H9 (cell line): Measurements from ENCODE around the gene YES1. TPM values are rescaled to one million over a fixed set of nuclear protein-coding genes. Genes with fewer than 3 reads are reported as not detected.

Source experiments
- DNase-seq: peaks from one replicate; pipeline ENCODE4 v3.0.0-alpha.2; 2017
- H2AFZ ChIP-seq: one replicate; pipeline ENCODE4 v1.6.1; 2013; ENCODE audit warnings: mild to moderate bottlenecking, low read length, control low read depth, moderate library complexity
- H2AK5ac ChIP-seq: 2 replicates; pipeline ENCODE4 v1.6.1; 2013; ENCODE audit warnings: low read length, control low read depth, mixed read lengths; ENCODE audit not compliant: insufficient read length
- H2BK120ac ChIP-seq: one replicate; pipeline ENCODE4 v1.6.1; 2013; ENCODE audit warnings: low read depth, mild to moderate bottlenecking, low read length, control low read depth, inconsistent platforms; ENCODE audit not compliant: poor library complexity, severe bottlenecking
- H2BK12ac ChIP-seq: 2 replicates; pipeline ENCODE4 v1.6.1; 2013; ENCODE audit warnings: low read length, control low read depth, mixed read lengths, low read depth; ENCODE audit not compliant: insufficient read length
- H2BK15ac ChIP-seq: 2 replicates; pipeline ENCODE4 v1.6.1; 2013; ENCODE audit warnings: low read depth, low read length, control low read depth
- H2BK20ac ChIP-seq: one replicate; pipeline ENCODE4 v1.6.1; 2013; ENCODE audit warnings: low read depth, mild to moderate bottlenecking, low read length, control low read depth, inconsistent platforms; ENCODE audit not compliant: poor library complexity, severe bottlenecking
- H2BK5ac ChIP-seq: 2 replicates; pipeline ENCODE4 v1.6.1; 2013; ENCODE audit warnings: low read length, control low read depth, mixed read lengths; ENCODE audit not compliant: insufficient read length
- H3K14ac ChIP-seq: 2 replicates; pipeline ENCODE4 v1.6.1; 2013; ENCODE audit warnings: low read length, control low read depth; ENCODE audit not compliant: insufficient read depth
- H3K18ac ChIP-seq: 2 replicates; pipeline ENCODE4 v1.6.1; 2013; ENCODE audit warnings: low read depth, mild to moderate bottlenecking, mixed read lengths, low read length, control low read depth; ENCODE audit not compliant: insufficient read length
- H3K23ac ChIP-seq: 2 replicates; pipeline ENCODE4 v1.6.1; 2013; ENCODE audit warnings: low read length, control low read depth, mixed read lengths, low read depth; ENCODE audit not compliant: insufficient read length
- H3K23me2 ChIP-seq: 2 replicates; pipeline ENCODE4 v1.6.1; 2013; ENCODE audit warnings: low read depth, mild to moderate bottlenecking, mixed read lengths, low read length, control low read depth; ENCODE audit not compliant: insufficient read length, poor library complexity, severe bottlenecking
- H3K27ac ChIP-seq: 2 replicates; pipeline ENCODE4 v1.5.1; 2013; ENCODE audit warnings: low read length, control low read depth, mixed read lengths, low read depth; ENCODE audit not compliant: insufficient read length
- H3K27me3 ChIP-seq: 2 replicates; pipeline ENCODE4 v1.6.1; 2013; ENCODE audit warnings: low read length, control low read depth, inconsistent platforms; ENCODE audit not compliant: insufficient read depth
- H3K4ac ChIP-seq: 2 replicates; pipeline ENCODE4 v1.6.1; 2013; ENCODE audit warnings: low read depth, mild to moderate bottlenecking, control low read depth, inconsistent platforms, low read length, moderate library complexity
- H3K4me1 ChIP-seq: 2 replicates; pipeline ENCODE4 v1.6.1; 2013; ENCODE audit warnings: low read length, control low read depth, inconsistent platforms; ENCODE audit not compliant: insufficient read depth
- H3K4me2 ChIP-seq: 2 replicates; pipeline ENCODE4 v1.6.1; 2013; ENCODE audit warnings: low read length, control low read depth, mixed read lengths; ENCODE audit not compliant: insufficient read length, insufficient read depth
- H3K56ac ChIP-seq: 2 replicates; pipeline ENCODE4 v1.6.1; 2013; ENCODE audit warnings: low read depth, mild to moderate bottlenecking, mixed read lengths, low read length, control low read depth; ENCODE audit not compliant: insufficient read length
- H3K79me1 ChIP-seq: 2 replicates; pipeline ENCODE4 v1.6.1; 2013; ENCODE audit warnings: low read depth, mild to moderate bottlenecking, moderate library complexity, low read length, control low read depth, inconsistent platforms; ENCODE audit not compliant: insufficient read depth, poor library complexity, severe bottlenecking
- H3K79me2 ChIP-seq: 2 replicates; pipeline ENCODE4 v1.6.1; 2013; ENCODE audit warnings: low read length, control low read depth, inconsistent platforms; ENCODE audit not compliant: insufficient read depth
- H3K9ac ChIP-seq: 2 replicates; pipeline ENCODE4 v1.6.1; 2013; ENCODE audit warnings: low read length, control low read depth, mixed read lengths; ENCODE audit not compliant: insufficient read length; ENCODE audit errors: extremely low read depth
- H3K9me3 ChIP-seq: one replicate; pipeline ENCODE4 v1.6.1; 2013; ENCODE audit warnings: low read depth, low read length, inconsistent platforms; ENCODE audit not compliant: control insufficient read depth
- H3T11ph ChIP-seq: one replicate; pipeline ENCODE4 v1.6.1; 2013; ENCODE audit warnings: mild to moderate bottlenecking, low read length, control low read depth, inconsistent platforms
- H4K20me1 ChIP-seq: one replicate; pipeline ENCODE4 v1.6.1; 2013; ENCODE audit not compliant: control insufficient read depth, insufficient read length, insufficient read depth
- H4K5ac ChIP-seq: 2 replicates; pipeline ENCODE4 v1.6.1; 2013; ENCODE audit warnings: low read depth, mild to moderate bottlenecking, mixed read lengths, low read length, control low read depth; ENCODE audit not compliant: insufficient read length
- H4K8ac ChIP-seq: replicated peaks from 2 replicates; pipeline ENCODE4 v1.6.1; 2013; ENCODE audit warnings: low read length, control low read depth, mixed read lengths, low read depth; ENCODE audit not compliant: insufficient read length
- H4K91ac ChIP-seq: 2 replicates; pipeline ENCODE4 v1.6.1; 2013; ENCODE audit warnings: low read depth, mild to moderate bottlenecking, moderate library complexity, mixed read lengths, low read length, control low read depth; ENCODE audit not compliant: insufficient read length
- H3K27ac Mint-ChIP-seq, 3 experiments: 2 replicates in 2 of 3; 3 replicates in 1 of 3; pipeline ENCODE4 v1.8.0; 2020 to 2021; ENCODE audit warnings: mixed read lengths in 3 of 3, mild to moderate bottlenecking in 1 of 3, moderate library complexity in 1 of 3
- H3K27me3 Mint-ChIP-seq: 2 replicates; pipeline ENCODE4 v1.8.0; 2021; ENCODE audit warnings: low read depth, mild to moderate bottlenecking, moderate library complexity, mixed read lengths
- H3K36me3 Mint-ChIP-seq, 3 experiments: 2 replicates in 2 of 3; 3 replicates in 1 of 3; pipeline ENCODE4 v1.8.0; 2020 to 2021; ENCODE audit warnings: low read depth in 3 of 3, mixed read lengths in 3 of 3; ENCODE audit not compliant: insufficient read depth in 1 of 3
- H3K4me1 Mint-ChIP-seq, 2 experiments: 2 replicates each; pipeline ENCODE4 v1.8.0; 2020; ENCODE audit warnings: mixed read lengths in 2 of 2
- H3K4me3 Mint-ChIP-seq, 2 experiments: 2 replicates in 1 of 2; 3 replicates in 1 of 2; pipeline ENCODE4 v1.8.0; 2020 to 2021; ENCODE audit warnings: mild to moderate bottlenecking in 2 of 2, mixed read lengths in 2 of 2, moderate library complexity in 1 of 2
- H3K9me3 Mint-ChIP-seq, 2 experiments: 2 replicates in 1 of 2; 3 replicates in 1 of 2; pipeline ENCODE4 v1.8.0; 2020; ENCODE audit warnings: mild to moderate bottlenecking in 2 of 2, mixed read lengths in 2 of 2, moderate library complexity in 1 of 2
- WGBS: extraction: QIAGEN DNeasy Blood & Tissue Kit; methylation state at CpG from one replicate; pipeline ENCODE4 v1.1.7; 2013; ENCODE audit warnings: missing lambda C conversion rate, low lambda C conversion rate, mixed read lengths; ENCODE audit not compliant: insufficient read length; ENCODE audit errors: extremely low coverage; 5-methylcytosine and 5-hydroxymethylcytosine counted together
- total RNA-seq: library from RNA; stranded (reverse); gene quantifications from 2 replicates; pipeline ENCODE4 v1.2.1, GENCODE V29; 2021
- TF ChIP-seq, protein P1 (sequence below): fragments of 200-600 bp; sonication (generic); conservative IDR thresholded peaks from 3 replicates; pipeline ENCODE4 v1.8.0; 2021; ENCODE audit warnings: antibody characterized with exemption, mild to moderate bottlenecking

The YES1 gene
- total RNA-seq, 1 experiment from 2014 or later: 86.9 TPM

DNA sequence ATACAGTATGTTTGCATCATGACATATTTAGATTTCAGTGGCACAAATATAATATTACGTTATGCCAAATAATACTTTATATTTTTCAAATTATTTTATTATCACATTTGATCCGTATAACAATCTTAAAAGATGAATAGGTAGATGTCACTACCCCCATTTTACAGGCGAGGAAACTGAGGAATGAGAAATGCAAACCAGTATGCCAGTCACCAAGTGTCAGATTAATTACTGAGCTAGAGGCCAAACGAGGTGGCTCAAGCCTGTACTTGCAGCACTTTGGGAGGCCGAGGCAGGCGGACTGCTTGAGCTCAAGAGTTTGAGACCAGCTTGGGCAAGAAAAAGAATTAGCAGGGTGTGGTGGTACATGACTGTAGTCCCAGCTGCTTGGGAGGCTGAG lies 17.4 kb upstream of the YES1 start:
- no CpG with 5 or more reads among the region's 6 CpGs for WGBS

More for the DNA sequence above, 17.4 kb upstream of the YES1 start:
- Histone ChIP-seq H2BK120ac (no peak overlapping the region), H3K4me2 (no peak overlapping the region), H2BK20ac (no peak overlapping the region), H4K5ac (no peak overlapping the region), H3K27ac (no peak overlapping the region), H3T11ph (no peak overlapping the region), H2BK5ac (no peak overlapping the region), H3K79me1 (no peaks in the 10 kb centered on the region), H2BK12ac (no peak overlapping the region), H2BK15ac (no peak overlapping the region), H2AK5ac (no peak overlapping the region), H3K14ac (no peak overlapping the region), H3K4me1 (no peaks in the 10 kb centered on the region), H3K9me3 (no peaks in the 10 kb centered on the region), H4K91ac (no peak overlapping the region), H4K8ac (no peak overlapping the region), H3K56ac (no peak overlapping the region), H3K27me3 (no peaks in the 10 kb centered on the region), H4K20me1 (no peaks in the 10 kb centered on the region), H3K23me2 (no peaks in the 10 kb centered on the region), H3K23ac (no peak overlapping the region), H2AFZ (no peak overlapping the region), H3K18ac (no peak overlapping the region), H3K4ac (no peak overlapping the region), H3K79me2 (no peaks in the 10 kb centered on the region), H3K9ac (no peak overlapping the region)
- H3K9me3 Mint-ChIP-seq: no peaks in the 10 kb centered on the region; a peak in 1 of 5 replicates
- H3K4me1 Mint-ChIP-seq: peaks cover 15 to 16% of the 10 kb centered on the region in 2 experiments
- no peaks in the 10 kb centered on the region for H3K36me3 Mint-ChIP-seq
- H3K27ac Mint-ChIP-seq: no peak overlapping the region; a peak in 1 of 7 replicates
- TF ChIP-seq, protein P1, sequence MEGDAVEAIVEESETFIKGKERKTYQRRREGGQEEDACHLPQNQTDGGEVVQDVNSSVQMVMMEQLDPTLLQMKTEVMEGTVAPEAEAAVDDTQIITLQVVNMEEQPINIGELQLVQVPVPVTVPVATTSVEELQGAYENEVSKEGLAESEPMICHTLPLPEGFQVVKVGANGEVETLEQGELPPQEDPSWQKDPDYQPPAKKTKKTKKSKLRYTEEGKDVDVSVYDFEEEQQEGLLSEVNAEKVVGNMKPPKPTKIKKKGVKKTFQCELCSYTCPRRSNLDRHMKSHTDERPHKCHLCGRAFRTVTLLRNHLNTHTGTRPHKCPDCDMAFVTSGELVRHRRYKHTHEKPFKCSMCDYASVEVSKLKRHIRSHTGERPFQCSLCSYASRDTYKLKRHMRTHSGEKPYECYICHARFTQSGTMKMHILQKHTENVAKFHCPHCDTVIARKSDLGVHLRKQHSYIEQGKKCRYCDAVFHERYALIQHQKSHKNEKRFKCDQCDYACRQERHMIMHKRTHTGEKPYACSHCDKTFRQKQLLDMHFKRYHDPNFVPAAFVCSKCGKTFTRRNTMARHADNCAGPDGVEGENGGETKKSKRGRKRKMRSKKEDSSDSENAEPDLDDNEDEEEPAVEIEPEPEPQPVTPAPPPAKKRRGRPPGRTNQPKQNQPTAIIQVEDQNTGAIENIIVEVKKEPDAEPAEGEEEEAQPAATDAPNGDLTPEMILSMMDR: no peak
- DNase-seq: no peak
- H3K4me3 Mint-ChIP-seq: no peak overlapping the region
- peaks cover 22% of the 10 kb centered on the region for H3K27me3 Mint-ChIP-seq
